PC-9 (cell line): Measurements from ENCODE around the gene TSPAN18. TPM values are rescaled to one million over a fixed set of nuclear protein-coding genes. Genes with fewer than 3 reads are reported as not detected.

Experiments used
- BruUV-seq: library from RNA; stranded (reverse); fragments of 400-500 nt; replicated peaks from 2 replicates; lab custom pipeline; 2021; lab: Mats Ljungman, UMichigan
- CTCF ChIA-PET: fragments of 300-600 bp; sonication (Branson Sonifier 250); formaldehyde crosslinking; loops from one replicate; lab custom pipeline; 2022; ENCODE audit warnings: antibody characterized with exemption; lab: Charles Lee
- POLR2A ChIA-PET: fragments of 300-600 bp; sonication (Branson Sonifier 250); formaldehyde crosslinking; loops from one replicate; lab custom pipeline; 2022; ENCODE audit warnings: antibody characterized with exemption; ENCODE audit not compliant: unreplicated experiment; lab: Charles Lee
- DNase-seq, 2 experiments: peaks; one replicate each; pipeline versions ENCODE4 v3.0.0 to v3.0.0-alpha.2; 2015 to 2022; ENCODE audit warnings: mixed read lengths in 1 of 2
- H2AFZ ChIP-seq: fragments of 200-600 bp; sonication (generic); 2 replicates; pipeline ENCODE4 v1.8.1; 2017; ENCODE audit warnings: antibody characterized with exemption
- H3F3A ChIP-seq: fragments of 200-600 bp; sonication (generic); 2 replicates; pipeline ENCODE4 v1.8.1; 2017; ENCODE audit warnings: antibody characterized with exemption, mild to moderate bottlenecking, low read depth; ENCODE audit not compliant: insufficient read depth
- H3K27ac ChIP-seq: fragments of 200-600 bp; sonication (generic); 2 replicates; pipeline ENCODE4 v1.6.1; 2016; ENCODE audit warnings: mixed run types
- H3K27me3 ChIP-seq: fragments of 200-600 bp; sonication (generic); 2 replicates; pipeline ENCODE4 v1.6.1; 2016; ENCODE audit warnings: low read depth, mixed run types; ENCODE audit not compliant: insufficient read depth
- H3K36me3 ChIP-seq: fragments of 200-600 bp; sonication (generic); 2 replicates; pipeline ENCODE4 v1.6.1; 2016; ENCODE audit warnings: low read depth, mixed run types
- H3K4me1 ChIP-seq: fragments of 200-600 bp; sonication (generic); replicated peaks from 2 replicates; pipeline ENCODE4 v1.6.1; 2016; ENCODE audit warnings: mixed run types; ENCODE audit not compliant: insufficient read depth
- H3K4me2 ChIP-seq: fragments of 200-600 bp; sonication (generic); 2 replicates; pipeline ENCODE4 v1.6.1; 2017; ENCODE audit warnings: mixed run types
- H3K4me3 ChIP-seq: fragments of 200-600 bp; sonication (generic); 2 replicates; pipeline ENCODE4 v1.6.1; 2016; ENCODE audit warnings: mixed run types
- H3K79me2 ChIP-seq: fragments of 200-600 bp; sonication (generic); 2 replicates; pipeline ENCODE4 v1.6.1; 2017; ENCODE audit warnings: low read depth, mixed run types
- H3K9me2 ChIP-seq: fragments of 200-600 bp; sonication (generic); 2 replicates; pipeline ENCODE4 v1.8.1; 2017; ENCODE audit warnings: mild to moderate bottlenecking; ENCODE audit not compliant: insufficient read depth
- H3K9me3 ChIP-seq: fragments of 200-600 bp; sonication (generic); 2 replicates; pipeline ENCODE4 v1.8.1; 2016; ENCODE audit warnings: low read depth; ENCODE audit not compliant: insufficient read depth
- H4K20me1 ChIP-seq: fragments of 200-600 bp; sonication (generic); 2 replicates; pipeline ENCODE4 v1.8.1; 2017; ENCODE audit not compliant: insufficient read depth
- EZH2 ChIP-seq: fragments of 200-600 bp; sonication (generic); IDR thresholded peaks from 2 replicates; pipeline ENCODE4 v1.8.0; 2017; ENCODE audit warnings: antibody characterized with exemption, low read depth
- intact Hi-C: fragments of 100-400 bp; cut with micrococcal nuclease; formaldehyde crosslinking; loops from one replicate; pipeline ENCODE4 v1.10.0; 2022; ENCODE audit not compliant: unreplicated experiment
- total RNA-seq: library from RNA; stranded (reverse); gene quantifications from 2 replicates; pipeline ENCODE4 v1.2.3, GENCODE V29; 2021
- TF ChIP-seq, protein P1 (sequence below): fragments of 200-600 bp; sonication (generic); conservative IDR thresholded peaks from 2 replicates; pipeline ENCODE4 v1.6.1; 2017; ENCODE audit warnings: mixed run types, antibody characterized with exemption, mild to moderate bottlenecking, moderate library complexity

The TSPAN18 gene
- total RNA-seq, 1 experiment from 2014 or later, result not detected

DNA sequence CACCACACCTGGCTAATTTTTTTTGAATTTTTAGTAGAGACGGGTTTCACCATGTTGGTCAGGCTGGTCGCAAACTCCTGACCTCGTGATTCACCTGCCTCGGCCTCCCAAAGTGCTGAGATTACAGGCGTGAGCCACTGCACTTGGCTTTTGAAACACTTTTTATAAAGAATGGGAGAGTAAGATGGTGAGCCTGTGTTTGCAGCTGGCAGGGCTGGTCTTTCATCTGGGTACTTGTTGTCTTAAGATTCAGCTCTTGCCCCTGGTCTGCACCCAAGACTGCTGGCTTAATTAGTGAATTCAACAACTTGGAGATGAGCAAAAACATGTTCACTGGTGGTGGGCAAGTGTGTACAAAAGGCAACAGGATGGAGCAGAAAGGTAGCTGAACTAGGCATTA, 4.0 kb downstream of the TSPAN18 start:
- Histone ChIP-seq H3K4me2 (no peak overlapping the region), H3K4me3 (no peak overlapping the region), H3K36me3 (no peaks in the 10 kb centered on the region), H4K20me1 (no peaks in the 10 kb centered on the region), H3K9me3 (no peaks in the 10 kb centered on the region), H3K79me2 (no peaks in the 10 kb centered on the region), H3K9me2 (no peaks in the 10 kb centered on the region), H3F3A (no peaks in the 10 kb centered on the region), H3K4me1 (no peaks in the 10 kb centered on the region), H2AFZ (no peak overlapping the region), H3K27ac (no peak overlapping the region), H3K27me3 (peaks cover 28% of the 10 kb centered on the region; the same call in 1 of the 2 replicates)
- ChIA-PET CTCF (interaction anchor here (0.7 kb wide), 1 partner anchor 206 kb away, joined by 5 read pairs; no protein-coding TSS in a partner anchor), POLR2A (no interaction called here)
- intact Hi-C loops, result no loop called here
- TF ChIP-seq EZH2, result no peak
- TF ChIP-seq, protein P1, sequence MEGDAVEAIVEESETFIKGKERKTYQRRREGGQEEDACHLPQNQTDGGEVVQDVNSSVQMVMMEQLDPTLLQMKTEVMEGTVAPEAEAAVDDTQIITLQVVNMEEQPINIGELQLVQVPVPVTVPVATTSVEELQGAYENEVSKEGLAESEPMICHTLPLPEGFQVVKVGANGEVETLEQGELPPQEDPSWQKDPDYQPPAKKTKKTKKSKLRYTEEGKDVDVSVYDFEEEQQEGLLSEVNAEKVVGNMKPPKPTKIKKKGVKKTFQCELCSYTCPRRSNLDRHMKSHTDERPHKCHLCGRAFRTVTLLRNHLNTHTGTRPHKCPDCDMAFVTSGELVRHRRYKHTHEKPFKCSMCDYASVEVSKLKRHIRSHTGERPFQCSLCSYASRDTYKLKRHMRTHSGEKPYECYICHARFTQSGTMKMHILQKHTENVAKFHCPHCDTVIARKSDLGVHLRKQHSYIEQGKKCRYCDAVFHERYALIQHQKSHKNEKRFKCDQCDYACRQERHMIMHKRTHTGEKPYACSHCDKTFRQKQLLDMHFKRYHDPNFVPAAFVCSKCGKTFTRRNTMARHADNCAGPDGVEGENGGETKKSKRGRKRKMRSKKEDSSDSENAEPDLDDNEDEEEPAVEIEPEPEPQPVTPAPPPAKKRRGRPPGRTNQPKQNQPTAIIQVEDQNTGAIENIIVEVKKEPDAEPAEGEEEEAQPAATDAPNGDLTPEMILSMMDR, result no peak
- no peak for DNase-seq
- BruUV-seq, result no TSS peak

DNA sequence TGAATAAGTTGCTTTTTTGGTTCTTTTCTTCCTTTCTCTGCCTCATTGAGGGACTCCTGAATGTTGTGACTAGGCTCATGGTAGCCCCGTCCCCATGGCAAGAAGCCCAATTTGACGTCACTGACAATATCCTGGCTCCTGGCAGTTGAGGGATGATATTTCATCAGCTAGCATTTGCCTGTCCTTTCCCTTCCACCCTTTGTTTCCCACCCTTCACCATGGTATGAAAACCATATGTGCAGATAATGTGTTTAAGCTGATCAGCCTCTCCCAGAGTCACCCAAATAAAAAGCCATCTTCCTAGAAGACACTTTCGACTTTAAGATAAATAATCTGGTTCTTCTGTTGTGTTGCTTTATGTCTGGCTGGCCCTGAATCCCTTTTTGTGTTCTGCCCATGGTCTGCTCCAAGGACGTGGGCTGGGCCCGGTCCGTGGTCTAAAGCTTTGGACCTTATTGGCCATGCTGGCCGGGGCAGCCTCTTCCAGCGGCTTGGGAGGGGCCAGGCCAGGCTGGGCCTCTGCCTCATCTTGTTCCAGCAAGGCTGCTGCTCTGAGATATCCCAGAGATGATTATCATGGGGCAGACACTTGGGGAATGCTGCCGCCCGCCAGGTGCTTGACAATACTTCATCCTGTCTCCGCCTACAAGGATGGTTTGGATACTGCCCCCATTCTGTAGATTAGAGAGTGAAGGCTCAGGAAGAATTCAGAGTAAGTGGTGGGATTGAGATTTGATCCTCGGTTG, 5.1 kb downstream of the TSPAN18 start:
- intact Hi-C loops, result no loop called here
- no peaks in the 10 kb centered on the region for H3K4me1 ChIP-seq
- no peak overlapping the region for H3K4me2 ChIP-seq
- H3K27me3 ChIP-seq, result peaks cover 38% of the 10 kb centered on the region; the same call in 1 of the 2 replicates
- no peaks in the 10 kb centered on the region for H3K79me2 ChIP-seq
- no peaks in the 10 kb centered on the region for H4K20me1 ChIP-seq
- H3K9me3 ChIP-seq, result no peaks in the 10 kb centered on the region
- DNase-seq, result no peak
- BruUV-seq, result no TSS peak
- ChIA-PET CTCF (no interaction called here), POLR2A (no interaction called here)
- H3K36me3 ChIP-seq, result no peaks in the 10 kb centered on the region
- no peak overlapping the region for H2AFZ ChIP-seq
- H3K4me3 ChIP-seq, result no peak overlapping the region
- H3K27ac ChIP-seq, result no peak overlapping the region
- no peaks in the 10 kb centered on the region for H3F3A ChIP-seq
- TF ChIP-seq, protein P1, result no peak
- no peak for TF ChIP-seq EZH2
- no peaks in the 10 kb centered on the region for H3K9me2 ChIP-seq

DNA sequence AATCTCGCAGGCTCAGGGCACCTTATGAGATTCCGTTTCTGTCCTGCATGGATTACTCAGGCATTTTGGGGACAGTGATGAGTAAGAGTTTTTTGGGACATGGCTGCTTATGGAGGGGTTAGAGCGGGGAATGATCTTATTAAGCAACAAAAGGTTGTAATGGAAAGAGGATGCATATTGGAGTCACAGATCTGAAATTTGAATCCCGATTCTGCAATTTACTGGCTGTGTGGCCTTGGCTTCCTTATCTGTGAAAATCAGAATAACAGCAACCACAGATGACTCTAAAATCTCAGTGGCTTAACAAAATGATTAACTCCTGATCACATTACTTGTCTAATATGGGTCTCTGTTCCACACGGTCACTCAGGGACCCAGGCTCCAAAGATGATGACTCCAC, 5.8 kb downstream of the TSPAN18 start:
- TF ChIP-seq EZH2, result no peak
- TF ChIP-seq, protein P1, result no peak
- no peak overlapping the region for H3K4me3 ChIP-seq
- CTCF ChIA-PET, result no interaction called here
- no peaks in the 10 kb centered on the region for H3F3A ChIP-seq
- H3K4me1 ChIP-seq, result no peaks in the 10 kb centered on the region
- POLR2A ChIA-PET, result no interaction called here
- H2AFZ ChIP-seq, result no peak overlapping the region
- H4K20me1 ChIP-seq, result no peaks in the 10 kb centered on the region
- no peaks in the 10 kb centered on the region for H3K79me2 ChIP-seq
- BruUV-seq, result no TSS peak
- intact Hi-C loops, result no loop called here
- no peak for DNase-seq
- no peaks in the 10 kb centered on the region for H3K9me2 ChIP-seq
- H3K9me3 ChIP-seq, result no peaks in the 10 kb centered on the region
- peaks cover 45% of the 10 kb centered on the region; the same call in 1 of the 2 replicates for H3K27me3 ChIP-seq
- no peak overlapping the region for H3K4me2 ChIP-seq
- no peaks in the 10 kb centered on the region for H3K36me3 ChIP-seq
- no peak overlapping the region for H3K27ac ChIP-seq
